Lower leg skin (tissue), 3 donors: ENCODE results near the gene ATP2A2.

Experiments used
- CTCF ChIP-seq, 3 donors: fragments of 450-650 bp; IDR thresholded peaks; one replicate each; pipeline ENCODE4 v1.5.1; 2016; ENCODE audit warnings: antibody characterized with exemption in 3 of 3, mild to moderate bottlenecking in 3 of 3, moderate library complexity in 2 of 3
- POLR2A ChIP-seq, 2 donors: fragments of 450-650 bp; IDR thresholded peaks; one replicate each; pipeline ENCODE4 v1.6.1; 2016 to 2017; ENCODE audit warnings: antibody characterized with exemption in 2 of 2, mild to moderate bottlenecking in 1 of 2, moderate library complexity in 1 of 2

GRCh38 chr12:110370732-110371231 lies 89.7 kb downstream of the ATP2A2 start:
- no peak for TF ChIP-seq CTCF (IDR thresholded peaks at IDR 0.05)
- no peak for TF ChIP-seq POLR2A (IDR thresholded peaks at IDR 0.05)
